ENCODE measurements around the gene HMCN2.
"Not testable (repeated sequence)": the region's sequence is repeated elsewhere in the genome, so short reads cannot be mapped to it uniquely, and the experiment has no call there.

The HMCN2 gene

DNA sequence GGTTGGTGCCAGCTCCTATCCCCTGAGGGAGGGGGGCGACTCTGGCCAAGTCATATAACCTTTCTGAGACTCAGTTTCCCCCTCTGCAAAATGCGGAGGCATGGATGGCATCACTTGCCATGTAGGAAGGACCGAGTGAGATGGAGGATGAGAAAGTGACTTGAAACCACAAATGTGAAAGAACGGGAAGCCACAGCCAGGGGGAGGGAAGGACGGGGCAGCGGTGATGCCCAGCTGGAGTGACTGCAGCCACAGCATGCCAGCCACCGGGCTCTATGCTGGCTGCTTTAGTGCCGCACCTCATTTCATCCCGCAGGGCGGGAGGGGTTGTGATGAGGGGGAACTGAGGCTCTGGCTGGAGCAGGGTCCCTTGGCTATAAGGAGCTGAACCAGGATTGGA, 74.5 kb downstream of the HMCN2 start:
- Histone ChIP-seq H2BK5ac (ENCODE audit: low read length) (no peak overlapping the region), H2AK5ac (ENCODE audit: low read depth, low read length) (peak overlapping the region; percentile 41), H4K8ac (ENCODE audit: low read depth, low read length) (no peak overlapping the region), H3K27ac (replicated peaks; ENCODE audit: low read length) (no peak overlapping the region), H3K4me2 (ENCODE audit: insufficient read depth, low read length, poor library complexity, severe bottlenecking) (no peak overlapping the region), H3K23ac (ENCODE audit: low read depth, low read length, poor library complexity) (peak overlapping the region; percentile 21), H3K9me3 (replicated peaks in 1 of 2; ENCODE audit: control insufficient read depth in 2 of 2, insufficient read depth in 1 of 2, low read depth in 1 of 2, low read length in 2 of 2) (peaks cover 0 to 4% of the 10 kb centered on the region in 2 donors), H3K9ac (ENCODE audit: low read depth, low read length, poor library complexity) (no peak overlapping the region), H3K18ac (ENCODE audit: low read length) (peak overlapping the region; percentile 53), H2BK12ac (ENCODE audit: low read length) (peak overlapping the region; percentile 46), H3K79me1 (ENCODE audit: low read depth, low read length) (no peaks in the 10 kb centered on the region), H3K4me1 (ENCODE audit: control insufficient read depth in 2 of 2, insufficient read depth in 1 of 2, low read depth in 1 of 2, low read length in 2 of 2) (no peaks in the 10 kb centered on the region), H3K4ac (ENCODE audit: low read length) (no peak overlapping the region), H4K91ac (ENCODE audit: low read depth, low read length, poor library complexity) (no peak overlapping the region), H2BK120ac (ENCODE audit: low read depth, low read length) (no peak overlapping the region), H3K4me3 (ENCODE audit: low read length in 2 of 2) (no peak overlapping the region), H3K27me3 (ENCODE audit: control insufficient read depth in 3 of 3, insufficient read depth in 3 of 3, low read depth in 1 of 3, low read length in 3 of 3) (peaks cover 0 to 5% (median 0%) of the 10 kb centered on the region in 3 experiments), H3K14ac (ENCODE audit: low read length) (no peak overlapping the region), H2BK15ac (ENCODE audit: low read length) (no peak overlapping the region), H2AFZ (ENCODE audit: low read length) (no peak overlapping the region), H3K36me3 (replicated peaks in 1 of 2; ENCODE audit: control insufficient read depth in 2 of 2, insufficient read depth in 2 of 2, low read length in 2 of 2) (no peaks in the 10 kb centered on the region)
- no CpG with 5 or more reads among the region's 10 CpGs for WGBS, 2 donors (ENCODE audit: extremely low coverage in 2 of 2, insufficient read length in 2 of 2, insufficient replicate concordance in 1 of 2)
- no peak for DNase-seq (ENCODE audit: low spot score)

DNA sequence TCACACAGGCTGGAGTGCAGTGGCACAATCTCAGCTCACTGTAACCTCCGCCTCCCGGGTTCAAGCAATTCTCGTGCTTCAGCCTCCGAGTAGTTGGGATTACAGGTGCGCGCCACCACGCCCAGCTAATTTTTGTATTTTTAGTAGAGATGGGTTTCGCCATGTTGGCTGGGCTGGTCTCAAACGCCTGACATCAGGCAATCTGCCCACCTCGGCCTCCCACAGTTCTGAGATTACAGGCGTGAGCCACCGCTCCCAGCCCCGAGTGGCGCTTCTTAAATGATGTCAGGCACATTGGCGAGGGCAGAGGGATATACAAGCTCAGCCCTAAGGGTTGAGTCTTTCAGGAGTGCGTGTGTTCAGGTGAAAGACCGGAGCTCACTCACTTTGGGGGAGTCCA, 75.0 kb downstream of the HMCN2 start:
- not testable (repeated sequence) for H3K4me1 ChIP-seq (ENCODE audit: control insufficient read depth in 2 of 2, insufficient read depth in 1 of 2, low read depth in 1 of 2, low read length in 2 of 2); H2BK5ac ChIP-seq (ENCODE audit: low read length); H2AFZ ChIP-seq (ENCODE audit: low read length); H3K4ac ChIP-seq (ENCODE audit: low read length); H2AK5ac ChIP-seq (ENCODE audit: low read depth, low read length); H3K27me3 ChIP-seq (ENCODE audit: control insufficient read depth in 3 of 3, insufficient read depth in 3 of 3, low read depth in 1 of 3, low read length in 3 of 3); H3K14ac ChIP-seq (ENCODE audit: low read length); H3K9me3 ChIP-seq (replicated peaks in 1 of 2; ENCODE audit: control insufficient read depth in 2 of 2, insufficient read depth in 1 of 2, low read depth in 1 of 2, low read length in 2 of 2); H3K23ac ChIP-seq (ENCODE audit: low read depth, low read length, poor library complexity); H2BK15ac ChIP-seq (ENCODE audit: low read length); H3K79me1 ChIP-seq (ENCODE audit: low read depth, low read length); DNase-seq (ENCODE audit: low spot score); H2BK12ac ChIP-seq (ENCODE audit: low read length); H2BK120ac ChIP-seq (ENCODE audit: low read depth, low read length); H3K27ac ChIP-seq (replicated peaks; ENCODE audit: low read length); H4K8ac ChIP-seq (ENCODE audit: low read depth, low read length); H3K36me3 ChIP-seq (replicated peaks in 1 of 2; ENCODE audit: control insufficient read depth in 2 of 2, insufficient read depth in 2 of 2, low read length in 2 of 2); H3K4me3 ChIP-seq (ENCODE audit: low read length in 2 of 2); H3K4me2 ChIP-seq (ENCODE audit: insufficient read depth, low read length, poor library complexity, severe bottlenecking); H3K18ac ChIP-seq (ENCODE audit: low read length); H3K9ac ChIP-seq (ENCODE audit: low read depth, low read length, poor library complexity); H4K91ac ChIP-seq (ENCODE audit: low read depth, low read length, poor library complexity)
- WGBS, 2 donors (ENCODE audit: extremely low coverage in 2 of 2, insufficient read length in 2 of 2, insufficient replicate concordance in 1 of 2) = no CpG with 5 or more reads among the region's 17 CpGs

GRCh38 chr9:130341128-130341527, 75.6 kb downstream of the HMCN2 start:
- no CpG with 5 or more reads among the region's 13 CpGs for WGBS, 2 donors (ENCODE audit: extremely low coverage in 2 of 2, insufficient read length in 2 of 2, insufficient replicate concordance in 1 of 2)
- peaks cover 5 to 9% of the 10 kb centered on the region in 2 donors for H3K4me1 ChIP-seq (ENCODE audit: control insufficient read depth in 2 of 2, insufficient read depth in 1 of 2, low read depth in 1 of 2, low read length in 2 of 2)
- no peaks in the 10 kb centered on the region for H3K79me1 ChIP-seq (ENCODE audit: low read depth, low read length)
- H4K8ac ChIP-seq (ENCODE audit: low read depth, low read length) = no peak overlapping the region
- H3K27me3 ChIP-seq (ENCODE audit: control insufficient read depth in 3 of 3, insufficient read depth in 3 of 3, low read depth in 1 of 3, low read length in 3 of 3) = peaks cover 0 to 7% (median 0%) of the 10 kb centered on the region in 3 experiments
- H4K91ac ChIP-seq (ENCODE audit: low read depth, low read length, poor library complexity) = no peak overlapping the region
- no peak overlapping the region for H2BK5ac ChIP-seq (ENCODE audit: low read length)
- H3K18ac ChIP-seq (ENCODE audit: low read length) = peak overlapping the region; percentile 16
- H3K9ac ChIP-seq (ENCODE audit: low read depth, low read length, poor library complexity) = peak overlapping the region; percentile 15
- no peak overlapping the region for H3K23ac ChIP-seq (ENCODE audit: low read depth, low read length, poor library complexity)
- H3K27ac ChIP-seq (replicated peaks; ENCODE audit: low read length) = no peak overlapping the region
- peaks cover 0 to 6% of the 10 kb centered on the region in 2 donors for H3K9me3 ChIP-seq (replicated peaks in 1 of 2; ENCODE audit: control insufficient read depth in 2 of 2, insufficient read depth in 1 of 2, low read depth in 1 of 2, low read length in 2 of 2)
- H3K14ac ChIP-seq (ENCODE audit: low read length) = no peak overlapping the region
- H3K4me3 ChIP-seq (ENCODE audit: low read length in 2 of 2) = no peak overlapping the region
- no peak overlapping the region for H2BK12ac ChIP-seq (ENCODE audit: low read length)
- no peak overlapping the region for H2BK15ac ChIP-seq (ENCODE audit: low read length)
- no peak overlapping the region for H2AFZ ChIP-seq (ENCODE audit: low read length)
- no peak overlapping the region for H3K4me2 ChIP-seq (ENCODE audit: insufficient read depth, low read length, poor library complexity, severe bottlenecking)
- no peak for DNase-seq (ENCODE audit: low spot score)
- no peak overlapping the region for H3K4ac ChIP-seq (ENCODE audit: low read length)
- peaks cover 0 to 2% of the 10 kb centered on the region in 2 donors for H3K36me3 ChIP-seq (replicated peaks in 1 of 2; ENCODE audit: control insufficient read depth in 2 of 2, insufficient read depth in 2 of 2, low read length in 2 of 2)
- peak overlapping the region; percentile 48 for H2AK5ac ChIP-seq (ENCODE audit: low read depth, low read length)
- H2BK120ac ChIP-seq (ENCODE audit: low read depth, low read length) = no peak overlapping the region

DNA sequence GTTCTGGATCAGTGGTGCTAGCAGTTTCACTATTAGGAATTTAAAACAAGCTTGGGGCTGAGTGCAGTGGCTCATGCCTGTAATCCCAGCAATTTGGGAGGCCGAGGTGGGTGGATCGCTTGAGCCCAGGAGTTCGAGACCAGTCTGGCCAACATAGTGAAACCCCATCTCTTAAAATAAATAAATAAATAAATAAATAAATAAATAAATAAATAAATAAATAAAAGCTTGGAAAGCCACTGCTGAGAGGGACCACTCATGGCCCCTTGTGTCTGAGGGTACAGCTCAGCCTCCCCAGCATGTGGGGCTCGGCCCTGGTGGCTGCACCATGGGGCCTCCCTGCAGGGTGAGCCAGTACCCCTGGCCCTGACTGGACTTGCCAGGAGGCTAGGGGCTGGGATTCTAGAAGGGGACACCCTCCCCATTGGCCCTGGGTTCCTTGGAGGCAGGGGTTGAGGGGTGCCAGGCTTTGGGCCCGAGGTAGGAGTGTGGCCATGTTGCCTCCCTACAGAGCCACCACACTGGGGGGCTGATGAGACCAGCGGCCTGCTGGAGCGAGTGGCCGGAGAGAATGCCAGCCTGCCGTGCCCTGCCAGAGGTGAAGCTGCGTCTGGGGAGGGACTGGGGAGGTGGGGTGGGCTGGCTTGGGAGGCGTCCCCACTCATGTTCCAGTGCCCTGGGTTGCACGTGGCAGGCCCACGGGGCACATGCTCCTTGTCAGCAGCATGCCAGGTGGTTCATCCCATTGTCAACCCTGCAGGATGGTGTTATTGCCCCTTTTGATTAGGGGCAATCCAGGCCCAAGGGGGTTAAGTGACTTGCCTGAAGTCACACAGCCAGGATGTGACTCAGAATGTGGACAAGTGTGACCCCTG, 76.5 kb downstream of the HMCN2 start:
- peaks cover 5 to 10% of the 10 kb centered on the region in 2 donors for H3K4me1 ChIP-seq (ENCODE audit: control insufficient read depth in 2 of 2, insufficient read depth in 1 of 2, low read depth in 1 of 2, low read length in 2 of 2)
- H2BK5ac ChIP-seq (ENCODE audit: low read length) = no peak overlapping the region
- WGBS, 2 donors (ENCODE audit: extremely low coverage in 2 of 2, insufficient read length in 2 of 2, insufficient replicate concordance in 1 of 2) = no CpG with 5 or more reads among the region's 13 CpGs
- H3K23ac ChIP-seq (ENCODE audit: low read depth, low read length, poor library complexity) = peak overlapping the region; percentile 25
- no peak overlapping the region for H3K14ac ChIP-seq (ENCODE audit: low read length)
- no peak overlapping the region for H3K27ac ChIP-seq (replicated peaks; ENCODE audit: low read length)
- H2AFZ ChIP-seq (ENCODE audit: low read length) = no peak overlapping the region
- H3K4ac ChIP-seq (ENCODE audit: low read length) = no peak overlapping the region
- peak overlapping the region; percentile 82 for H2BK15ac ChIP-seq (ENCODE audit: low read length)
- H4K8ac ChIP-seq (ENCODE audit: low read depth, low read length) = no peak overlapping the region
- H3K27me3 ChIP-seq (ENCODE audit: control insufficient read depth in 3 of 3, insufficient read depth in 3 of 3, low read depth in 1 of 3, low read length in 3 of 3) = peaks cover 0 to 9% (median 0%) of the 10 kb centered on the region in 3 experiments
- peaks cover 0 to 6% of the 10 kb centered on the region in 2 donors for H3K9me3 ChIP-seq (replicated peaks in 1 of 2; ENCODE audit: control insufficient read depth in 2 of 2, insufficient read depth in 1 of 2, low read depth in 1 of 2, low read length in 2 of 2)
- H3K36me3 ChIP-seq (replicated peaks in 1 of 2; ENCODE audit: control insufficient read depth in 2 of 2, insufficient read depth in 2 of 2, low read length in 2 of 2) = peaks cover 0 to 2% of the 10 kb centered on the region in 2 donors
- no peak overlapping the region for H3K4me3 ChIP-seq (ENCODE audit: low read length in 2 of 2)
- H3K9ac ChIP-seq (ENCODE audit: low read depth, low read length, poor library complexity) = peak overlapping the region; percentile 63
- H2BK120ac ChIP-seq (ENCODE audit: low read depth, low read length) = no peak overlapping the region
- H3K18ac ChIP-seq (ENCODE audit: low read length) = peak overlapping the region; percentile 74
- DNase-seq (ENCODE audit: low spot score) = no peak
- H2AK5ac ChIP-seq (ENCODE audit: low read depth, low read length) = peak overlapping the region; percentile 83
- peak overlapping the region; percentile 63 for H2BK12ac ChIP-seq (ENCODE audit: low read length)
- H3K79me1 ChIP-seq (ENCODE audit: low read depth, low read length) = no peaks in the 10 kb centered on the region
- H4K91ac ChIP-seq (ENCODE audit: low read depth, low read length, poor library complexity) = peak overlapping the region; percentile 42
- H3K4me2 ChIP-seq (ENCODE audit: insufficient read depth, low read length, poor library complexity, severe bottlenecking) = no peak overlapping the region
